Astrocyte of the spinal cord (primary cell): ENCODE results near the gene SORL1.

Experiments used
- DNase-seq: peaks from one replicate; pipeline ENCODE4 v3.0.0; 2011; ENCODE audit warnings: low read depth, low spot score
- H3K4me3 ChIP-seq: 2 replicates; pipeline ENCODE4 v1.5.1; 2011; ENCODE audit warnings: low read depth, mild to moderate bottlenecking, low read length, moderate library complexity
- in situ Hi-C: cut with HindIII; loops from 2 replicates; pipeline ENCODE4 v1.10.0; 2017; ENCODE audit warnings: low sequenced_read_pairs
- TF ChIP-seq, protein P1 (sequence below): IDR thresholded peaks from 2 replicates; pipeline ENCODE4 v1.5.1; 2012; ENCODE audit warnings: low read depth, mild to moderate bottlenecking, low read length, inconsistent platforms

The SORL1 gene

DNA sequence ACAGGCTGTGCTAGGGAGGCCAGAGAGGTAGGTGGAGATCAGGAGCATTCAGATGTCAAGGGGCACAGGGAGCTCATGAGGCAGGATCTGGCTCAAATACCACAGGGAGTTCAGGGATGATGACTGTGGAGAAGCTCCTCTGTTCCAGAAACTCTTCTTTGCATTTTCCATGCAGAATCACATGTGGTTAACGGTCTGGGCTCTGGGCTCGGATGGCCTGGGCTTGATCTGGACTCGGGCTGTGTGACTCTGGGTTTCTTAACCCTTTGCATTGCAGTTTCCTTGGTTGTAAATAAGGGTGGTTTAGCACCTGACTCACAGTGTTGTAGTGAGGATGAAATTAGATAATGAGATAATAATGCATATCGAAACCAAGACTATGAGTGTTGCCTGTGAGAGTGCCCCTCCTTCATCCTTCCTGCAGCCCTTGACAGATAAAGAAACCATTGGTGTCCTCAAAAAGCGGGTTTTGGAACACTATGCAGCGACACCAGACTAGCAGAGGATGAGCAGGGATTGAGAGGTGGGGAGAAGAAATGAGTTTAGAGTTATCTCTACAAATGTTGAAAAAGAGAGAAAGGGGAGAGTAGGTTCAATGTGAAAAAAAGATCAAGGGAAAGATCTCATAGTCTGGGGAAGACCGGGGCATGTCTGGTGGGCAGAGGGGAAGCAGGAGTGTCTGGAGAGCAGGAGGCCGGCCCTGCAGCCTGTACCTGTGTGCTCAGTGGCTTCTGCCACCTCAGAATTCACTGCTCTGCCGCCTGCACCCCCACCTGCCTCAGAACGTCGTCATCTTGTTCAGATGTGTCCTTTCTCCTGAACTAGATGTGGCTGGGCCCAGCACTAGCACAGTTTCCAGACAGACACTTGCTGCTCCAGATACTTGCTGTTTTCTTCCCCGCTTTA, 198.5 kb downstream of the SORL1 start:
- in situ Hi-C loops, result no loop called here
- DNase-seq, result no peak
- no peak overlapping the region for H3K4me3 ChIP-seq
- TF ChIP-seq, protein P1, sequence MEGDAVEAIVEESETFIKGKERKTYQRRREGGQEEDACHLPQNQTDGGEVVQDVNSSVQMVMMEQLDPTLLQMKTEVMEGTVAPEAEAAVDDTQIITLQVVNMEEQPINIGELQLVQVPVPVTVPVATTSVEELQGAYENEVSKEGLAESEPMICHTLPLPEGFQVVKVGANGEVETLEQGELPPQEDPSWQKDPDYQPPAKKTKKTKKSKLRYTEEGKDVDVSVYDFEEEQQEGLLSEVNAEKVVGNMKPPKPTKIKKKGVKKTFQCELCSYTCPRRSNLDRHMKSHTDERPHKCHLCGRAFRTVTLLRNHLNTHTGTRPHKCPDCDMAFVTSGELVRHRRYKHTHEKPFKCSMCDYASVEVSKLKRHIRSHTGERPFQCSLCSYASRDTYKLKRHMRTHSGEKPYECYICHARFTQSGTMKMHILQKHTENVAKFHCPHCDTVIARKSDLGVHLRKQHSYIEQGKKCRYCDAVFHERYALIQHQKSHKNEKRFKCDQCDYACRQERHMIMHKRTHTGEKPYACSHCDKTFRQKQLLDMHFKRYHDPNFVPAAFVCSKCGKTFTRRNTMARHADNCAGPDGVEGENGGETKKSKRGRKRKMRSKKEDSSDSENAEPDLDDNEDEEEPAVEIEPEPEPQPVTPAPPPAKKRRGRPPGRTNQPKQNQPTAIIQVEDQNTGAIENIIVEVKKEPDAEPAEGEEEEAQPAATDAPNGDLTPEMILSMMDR, result no peak

DNA sequence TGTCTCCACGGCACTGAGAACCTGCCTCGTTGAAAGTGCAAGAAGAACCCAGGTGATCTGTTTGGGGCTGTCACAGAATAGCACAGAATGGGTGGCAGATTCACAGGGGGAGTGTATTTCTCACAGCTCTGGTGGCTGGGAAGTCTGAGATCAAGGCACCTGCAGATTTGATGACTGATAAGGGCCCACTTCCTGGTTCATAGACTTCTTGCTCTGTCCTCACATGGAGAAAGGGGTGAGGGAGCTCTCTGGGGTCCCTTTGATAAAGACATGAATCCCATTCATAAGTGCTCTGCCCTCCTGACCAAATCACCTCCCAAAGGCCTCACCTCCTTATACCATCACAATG, 199.1 kb downstream of the SORL1 start:
- in situ Hi-C loops, result no loop called here
- TF ChIP-seq, protein P1, result no peak
- DNase-seq, result no peak
- no peak overlapping the region for H3K4me3 ChIP-seq

DNA sequence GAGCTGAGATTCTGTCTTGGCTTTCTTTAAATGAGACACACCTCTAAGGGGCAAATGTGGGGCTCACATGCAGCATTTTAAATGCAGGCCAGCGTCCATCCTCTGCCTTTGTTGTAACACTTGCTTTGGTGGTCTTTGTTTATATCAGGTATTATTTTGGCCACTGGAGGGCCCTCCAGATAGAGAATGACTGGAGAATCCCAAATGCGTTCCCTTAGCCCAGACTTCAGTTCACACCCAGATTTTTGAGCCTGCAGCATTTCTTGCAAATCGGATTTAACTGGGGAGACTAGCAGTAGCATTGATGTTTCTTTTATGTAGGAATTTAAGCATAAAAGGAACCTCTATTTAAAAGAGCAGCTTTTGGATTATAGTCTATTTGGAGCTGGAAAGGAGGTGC, 200.9 kb downstream of the SORL1 start:
- in situ Hi-C loops, result no loop called here
- peak; percentile 40 for DNase-seq
- TF ChIP-seq, protein P1, result peak; percentile 50
- H3K4me3 ChIP-seq, result no peak overlapping the region

DNA sequence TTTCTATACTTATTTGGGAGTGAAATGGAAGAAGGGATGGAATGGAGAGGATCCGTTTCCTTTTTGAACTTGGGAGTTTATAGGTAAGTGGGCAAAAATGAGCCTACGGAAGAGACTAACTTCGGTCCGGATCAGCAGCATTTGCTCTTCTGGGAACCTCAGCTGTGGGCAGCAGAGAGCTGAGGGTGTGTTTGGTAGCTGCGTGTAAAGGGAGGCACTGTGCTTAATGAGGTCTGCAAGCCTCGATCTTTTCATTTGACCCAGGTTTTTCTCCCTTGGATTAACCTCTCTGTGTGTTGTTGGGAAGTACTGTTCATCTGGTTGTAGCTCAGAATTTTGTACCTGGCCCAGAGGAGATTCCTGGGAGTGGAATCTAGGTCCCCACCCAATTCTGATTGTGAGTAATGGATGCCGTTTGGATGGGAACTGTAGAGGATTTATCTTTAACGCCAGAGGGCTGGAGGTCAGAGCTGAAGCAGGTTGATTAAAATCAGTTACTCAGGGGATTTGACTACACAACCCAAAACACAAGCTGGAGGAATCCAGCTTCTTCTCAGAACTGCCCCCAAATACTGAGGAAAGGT, 202.2 kb downstream of the SORL1 start:
- DNase-seq, result no peak
- in situ Hi-C loops, result no loop called here
- TF ChIP-seq, protein P1, result no peak
- H3K4me3 ChIP-seq, result no peak overlapping the region

DNA sequence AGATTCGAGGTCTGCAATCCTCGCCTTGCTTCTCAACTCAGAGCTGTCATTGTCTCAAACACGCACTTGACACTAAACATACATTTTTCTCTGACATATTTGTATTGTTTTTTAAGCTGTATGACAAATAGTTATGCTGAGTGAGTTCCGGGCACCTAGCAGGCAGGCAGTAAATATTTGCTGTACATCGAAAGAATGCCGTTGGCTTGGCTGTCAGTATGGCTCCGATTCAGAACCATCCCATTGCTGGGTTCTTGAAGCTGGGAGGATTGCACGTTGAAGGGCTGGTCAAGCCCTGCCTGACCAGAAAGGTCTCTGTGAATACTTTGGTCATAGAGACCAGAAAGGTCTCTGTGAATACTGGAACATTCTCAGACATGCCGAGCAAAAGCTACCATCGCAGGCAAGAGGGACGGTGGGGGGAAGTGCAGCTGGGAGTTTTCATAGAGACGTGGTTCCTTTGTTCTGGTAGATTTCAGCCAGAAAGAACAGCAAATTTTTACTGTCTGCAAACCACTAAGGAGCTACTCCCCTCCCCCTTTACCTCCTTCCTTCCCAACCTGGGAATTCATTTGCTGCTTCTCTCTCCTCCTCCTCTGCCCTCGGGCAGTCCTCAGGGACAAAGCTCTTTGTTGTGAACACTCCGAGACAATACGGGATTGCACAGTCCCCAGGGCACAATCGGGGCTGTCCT, 202.9 kb downstream of the SORL1 start:
- DNase-seq, result no peak
- TF ChIP-seq, protein P1, result no peak
- in situ Hi-C loops, result no loop called here
- peak overlapping the region; percentile 51 for H3K4me3 ChIP-seq

DNA sequence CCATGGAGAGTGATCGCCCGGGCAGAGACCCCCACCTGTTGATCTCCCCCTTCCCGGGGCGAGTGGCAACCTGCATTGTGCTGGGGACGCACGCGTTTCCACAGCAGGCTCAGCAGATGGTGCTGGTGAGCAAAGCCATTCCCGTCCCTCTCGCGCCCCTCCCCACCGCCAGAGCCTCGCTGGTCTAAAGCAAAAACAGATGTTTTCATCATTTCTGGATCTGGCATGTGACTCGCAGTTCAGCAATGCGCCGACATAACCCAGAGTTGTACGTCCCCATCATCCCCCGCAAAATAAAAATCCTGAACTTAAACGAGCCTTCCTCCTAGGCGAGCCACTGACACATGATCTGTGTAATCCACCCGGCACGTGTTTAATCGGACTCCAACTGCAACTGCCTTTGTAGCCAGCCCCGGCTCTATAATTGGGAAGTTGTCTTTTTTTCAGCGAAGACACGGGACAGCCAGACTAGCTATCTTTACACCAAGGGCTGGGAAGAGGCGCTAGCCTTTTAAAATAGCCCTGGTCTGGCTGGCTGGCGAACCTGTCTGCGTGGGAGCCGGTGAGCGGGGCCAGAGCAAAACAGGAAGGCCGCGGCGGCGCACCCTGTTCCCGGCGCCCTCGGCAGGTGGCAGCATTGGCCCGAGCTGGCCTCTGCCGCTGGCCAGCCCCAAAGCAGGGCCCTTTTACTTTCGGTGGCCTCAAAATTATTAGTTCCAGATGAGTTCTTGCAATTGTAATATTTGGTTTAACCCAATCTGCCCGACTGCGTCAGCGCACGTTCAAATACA, 203.6 kb downstream of the SORL1 start:
- peak; percentile 97 for DNase-seq
- in situ Hi-C loops, result no loop called here
- TF ChIP-seq, protein P1, result peak; percentile 92
- peak overlapping the region; percentile 51 for H3K4me3 ChIP-seq
